ENCODE results near the gene PELO.

Gene PELO

DNA sequence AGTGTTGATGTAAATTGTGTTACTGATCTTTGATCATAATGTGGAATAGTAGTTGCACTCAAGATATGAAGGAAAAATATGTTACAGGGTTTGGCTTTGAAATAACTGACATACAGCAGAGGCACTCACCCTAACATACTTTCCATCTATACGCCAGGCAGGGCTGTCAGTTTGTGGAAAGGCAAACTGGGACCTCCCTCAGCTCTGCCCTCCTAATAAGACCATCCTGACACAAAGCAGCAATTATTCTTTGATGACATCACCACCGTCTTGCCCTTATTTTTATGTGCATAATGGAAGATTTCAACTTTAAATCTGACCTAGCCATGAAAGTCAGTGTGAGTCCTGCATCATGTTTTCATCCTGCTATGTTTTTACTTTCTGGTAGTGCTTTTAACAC, 42.9 kb downstream of the PELO start:
- TF ChIP-seq ZNF274 (IDR thresholded peaks at IDR 0.05; ENCODE audit: low read depth, low read length) (no peak), YY1 (IDR thresholded peaks at IDR 0.05; ENCODE audit: insufficient read depth, insufficient read length) (no peak), SUZ12 (IDR thresholded peaks at IDR 0.05; ENCODE audit: extremely low read depth, insufficient read depth, insufficient read length) (no peak)
- Histone ChIP-seq H3K4me1 (ENCODE audit: insufficient read depth, insufficient read length) (no peaks in the 10 kb centered on the region), H3K27me3 (ENCODE audit: insufficient read depth, insufficient read length) (no peaks in the 10 kb centered on the region), H3K9me3 (ENCODE audit: insufficient read depth, low read length) (no peaks in the 10 kb centered on the region; the same call in 1 of the 2 replicates), H3K9ac (ENCODE audit: insufficient read length, low read depth) (no peak overlapping the region), H3K4me3 (ENCODE audit: insufficient read length, low read depth) (no peak overlapping the region), H3K36me3 (ENCODE audit: insufficient read depth, insufficient read length, low read length) (no peaks in the 10 kb centered on the region)
- DNase-seq (ENCODE audit: low read depth, low spot score), result no peak

DNA sequence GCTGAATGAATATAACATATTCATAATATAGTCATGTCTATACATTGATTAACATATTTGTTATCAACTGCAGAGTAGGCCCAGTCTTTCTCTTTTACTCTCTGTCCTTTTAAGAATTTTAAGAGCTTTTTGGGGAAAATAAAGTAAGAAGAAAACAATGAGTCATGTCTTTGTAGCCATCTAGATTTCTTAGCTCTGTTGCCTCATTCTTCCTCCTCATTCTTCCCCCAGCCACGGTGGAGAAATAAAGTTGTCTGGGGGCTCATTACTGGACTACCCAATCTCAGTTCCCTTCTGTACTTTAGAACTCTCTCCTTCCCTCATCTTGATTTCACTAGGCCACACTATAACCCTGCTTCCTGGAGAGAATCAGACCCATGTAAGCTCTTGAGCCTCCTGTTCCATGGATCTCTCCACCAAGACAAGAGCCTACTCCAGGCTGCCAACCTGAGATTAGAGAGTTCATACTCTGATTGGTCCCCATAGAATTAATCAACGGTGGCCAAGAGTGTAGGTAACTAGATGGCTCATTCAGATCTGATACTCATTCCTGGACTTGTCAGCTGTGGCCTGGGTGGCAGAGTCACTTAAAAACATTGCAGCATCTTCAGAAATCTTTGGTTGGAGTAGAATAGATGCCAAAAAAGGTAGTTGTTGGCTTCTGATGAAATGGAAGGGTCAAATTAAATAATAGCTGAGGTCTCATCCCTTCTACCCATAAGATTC, 44.2 kb downstream of the PELO start:
- H3K4me3 ChIP-seq (ENCODE audit: insufficient read length, low read depth), result no peak overlapping the region
- no peak for DNase-seq (ENCODE audit: low read depth, low spot score)
- no peaks in the 10 kb centered on the region for H3K36me3 ChIP-seq (ENCODE audit: insufficient read depth, insufficient read length, low read length)
- H3K4me1 ChIP-seq (ENCODE audit: insufficient read depth, insufficient read length), result no peaks in the 10 kb centered on the region
- TF ChIP-seq SUZ12 (IDR thresholded peaks at IDR 0.05; ENCODE audit: extremely low read depth, insufficient read depth, insufficient read length) (no peak), YY1 (IDR thresholded peaks at IDR 0.05; ENCODE audit: insufficient read depth, insufficient read length) (no peak), ZNF274 (IDR thresholded peaks at IDR 0.05; ENCODE audit: low read depth, low read length) (no peak)
- no peaks in the 10 kb centered on the region; the same call in 1 of the 2 replicates for H3K9me3 ChIP-seq (ENCODE audit: insufficient read depth, low read length)
- H3K9ac ChIP-seq (ENCODE audit: insufficient read length, low read depth), result no peak overlapping the region
- H3K27me3 ChIP-seq (ENCODE audit: insufficient read depth, insufficient read length), result no peaks in the 10 kb centered on the region

DNA sequence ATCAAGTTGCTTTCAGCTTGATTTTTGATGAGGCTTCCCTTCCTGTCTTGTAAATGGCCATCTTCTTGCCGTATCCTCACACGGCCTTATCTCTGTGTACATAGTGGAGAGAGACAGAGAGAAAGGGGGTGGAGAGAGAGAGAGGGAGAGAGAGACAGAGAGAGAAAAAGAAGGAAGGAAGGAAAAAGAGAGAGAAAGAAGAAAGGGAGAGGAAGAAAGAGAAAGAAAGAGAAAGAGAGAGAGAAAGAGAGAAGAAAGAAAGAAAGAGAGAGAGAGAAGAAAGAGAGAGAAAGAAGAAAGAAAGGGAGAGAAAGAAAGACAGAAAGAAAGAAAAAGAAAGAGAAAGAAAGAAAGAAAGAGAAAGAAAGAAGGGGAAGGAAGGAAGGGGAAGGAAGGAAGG, 46.6 kb downstream of the PELO start:
- Histone ChIP-seq H3K9me3 (ENCODE audit: insufficient read depth, low read length) (no peaks in the 10 kb centered on the region), H3K36me3 (ENCODE audit: insufficient read depth, insufficient read length, low read length) (no peaks in the 10 kb centered on the region), H3K4me1 (ENCODE audit: insufficient read depth, insufficient read length) (no peaks in the 10 kb centered on the region), H3K4me3 (ENCODE audit: insufficient read length, low read depth) (no peak overlapping the region), H3K27me3 (ENCODE audit: insufficient read depth, insufficient read length) (no peaks in the 10 kb centered on the region), H3K9ac (ENCODE audit: insufficient read length, low read depth) (no peak overlapping the region)
- TF ChIP-seq ZNF274 (IDR thresholded peaks at IDR 0.05; ENCODE audit: low read depth, low read length), result no peak
- no peak for TF ChIP-seq YY1 (IDR thresholded peaks at IDR 0.05; ENCODE audit: insufficient read depth, insufficient read length)
- TF ChIP-seq SUZ12 (IDR thresholded peaks at IDR 0.05; ENCODE audit: extremely low read depth, insufficient read depth, insufficient read length), result no peak
- no peak for DNase-seq (ENCODE audit: low read depth, low spot score)

DNA sequence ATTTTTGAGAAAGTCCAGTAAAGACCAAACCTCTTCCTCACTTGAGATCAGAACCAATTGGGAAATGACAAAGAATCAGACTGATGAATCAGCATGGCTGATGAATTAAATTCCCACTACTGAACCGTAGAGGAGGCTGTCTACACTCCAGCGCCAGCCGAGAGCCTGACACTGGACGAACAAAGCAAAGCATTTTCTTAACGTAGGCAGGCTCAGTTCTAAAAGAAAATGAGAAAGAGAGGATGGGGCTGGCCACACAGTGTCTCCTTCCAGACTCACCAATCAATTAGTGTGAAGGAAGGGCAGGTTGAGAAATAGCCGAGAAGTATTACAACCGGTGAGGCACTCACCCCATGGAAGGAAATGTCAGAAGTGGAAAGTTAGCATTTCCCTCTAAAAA, 49.4 kb downstream of the PELO start:
- no peak overlapping the region for H3K4me3 ChIP-seq (ENCODE audit: insufficient read length, low read depth)
- no peaks in the 10 kb centered on the region for H3K36me3 ChIP-seq (ENCODE audit: insufficient read depth, insufficient read length, low read length)
- TF ChIP-seq SUZ12 (IDR thresholded peaks at IDR 0.05; ENCODE audit: extremely low read depth, insufficient read depth, insufficient read length), result no peak
- TF ChIP-seq ZNF274 (IDR thresholded peaks at IDR 0.05; ENCODE audit: low read depth, low read length), result no peak
- TF ChIP-seq YY1 (IDR thresholded peaks at IDR 0.05; ENCODE audit: insufficient read depth, insufficient read length), result no peak
- H3K4me1 ChIP-seq (ENCODE audit: insufficient read depth, insufficient read length), result no peaks in the 10 kb centered on the region
- H3K9me3 ChIP-seq (ENCODE audit: insufficient read depth, low read length), result no peaks in the 10 kb centered on the region
- H3K9ac ChIP-seq (ENCODE audit: insufficient read length, low read depth), result no peak overlapping the region
- H3K27me3 ChIP-seq (ENCODE audit: insufficient read depth, insufficient read length), result no peaks in the 10 kb centered on the region
- no peak for DNase-seq (ENCODE audit: low read depth, low spot score)

Data from NT2/D1 (cell line).